NCI-H2107 treated with DMSO at 0.1 percent for 48 hours (cell line): Measurements from ENCODE around the gene EFR3B.
"Not testable (repeated sequence)": the region's sequence is repeated elsewhere in the genome, so short reads cannot be mapped to it uniquely, and the experiment has no call there.

Source experiments
- DNase-seq: peaks from one replicate; lab custom pipeline; 2025; ENCODE audit not compliant: unreplicated experiment; lab: John Stamatoyannopoulos, UW

EFR3B gene

DNA sequence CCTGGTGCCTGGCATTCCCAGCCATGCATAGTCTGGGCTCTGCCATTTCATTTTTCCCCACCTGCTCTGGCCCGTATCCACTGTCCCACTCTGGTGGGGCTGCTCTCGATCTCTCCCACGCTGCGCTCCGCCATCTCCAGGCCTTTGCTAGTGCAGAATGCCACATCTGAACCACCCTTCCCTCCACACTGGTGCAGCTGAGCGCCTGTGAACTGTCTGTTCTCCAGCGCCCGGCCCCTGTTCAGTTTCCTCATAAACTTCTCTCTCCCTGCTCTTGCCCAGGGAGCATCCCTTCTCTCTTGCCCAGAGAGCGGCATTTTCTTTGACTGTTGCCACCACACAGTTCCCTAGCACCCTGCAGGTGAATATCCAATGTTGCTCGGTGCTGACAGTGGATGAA lies 105.0 kb downstream of the EFR3B start:
- no peak for DNase-seq

- no peak for DNase-seq
Measured at GRCh38 chr2:25149646-25150045, 107.8 kb downstream of the EFR3B start.

GRCh38 chr2:25150993-25151392 lies 109.1 kb downstream of the EFR3B start:
- not testable (repeated sequence) for DNase-seq

GRCh38 chr2:25151718-25152117 lies 109.8 kb downstream of the EFR3B start:
- no peak for DNase-seq

DNA sequence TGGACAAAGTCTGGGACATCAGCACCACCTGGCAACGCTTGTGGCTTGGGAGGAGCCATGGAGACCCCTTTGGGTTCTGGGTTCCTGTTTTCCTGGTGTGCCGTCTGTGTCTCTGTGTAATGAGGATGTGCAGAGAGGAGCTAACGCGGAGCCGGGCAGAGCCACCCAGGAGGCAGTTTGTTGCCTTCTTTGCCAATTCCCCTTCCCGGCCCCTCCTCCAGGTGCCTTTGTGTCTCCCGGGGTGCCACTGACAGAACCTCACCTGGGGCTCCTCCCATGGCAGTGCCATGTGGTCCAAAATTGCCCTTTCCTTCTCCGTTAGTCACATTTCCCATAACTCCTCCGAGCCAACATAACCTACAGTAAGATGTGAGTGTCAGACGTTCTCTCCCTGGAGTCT lies 113.5 kb downstream of the EFR3B start:
- DNase-seq: no peak

- no peak for DNase-seq
Measured at GRCh38 chr2:25158096-25158852, 116.4 kb downstream of the EFR3B start.

DNA sequence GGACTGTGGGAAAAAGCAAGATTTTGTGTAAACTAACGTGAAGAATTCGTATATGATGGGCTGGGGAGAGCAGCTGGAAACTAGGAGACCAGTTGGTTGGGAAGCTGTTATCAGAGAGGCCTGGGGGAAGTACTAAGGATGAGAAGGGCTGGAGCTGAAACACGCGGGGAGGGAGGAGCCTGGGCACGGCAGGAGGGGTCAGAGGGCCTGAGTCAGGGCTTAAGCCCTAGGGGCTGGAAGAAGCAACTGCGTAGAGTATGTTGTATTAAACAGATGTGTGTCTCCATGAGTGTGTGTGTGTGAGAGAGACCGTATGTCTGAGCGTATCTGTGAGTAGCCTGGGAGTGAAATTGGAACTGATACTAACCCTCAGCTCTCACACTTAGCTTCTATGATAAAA lies 118.1 kb downstream of the EFR3B start:
- DNase-seq: no peak

DNA sequence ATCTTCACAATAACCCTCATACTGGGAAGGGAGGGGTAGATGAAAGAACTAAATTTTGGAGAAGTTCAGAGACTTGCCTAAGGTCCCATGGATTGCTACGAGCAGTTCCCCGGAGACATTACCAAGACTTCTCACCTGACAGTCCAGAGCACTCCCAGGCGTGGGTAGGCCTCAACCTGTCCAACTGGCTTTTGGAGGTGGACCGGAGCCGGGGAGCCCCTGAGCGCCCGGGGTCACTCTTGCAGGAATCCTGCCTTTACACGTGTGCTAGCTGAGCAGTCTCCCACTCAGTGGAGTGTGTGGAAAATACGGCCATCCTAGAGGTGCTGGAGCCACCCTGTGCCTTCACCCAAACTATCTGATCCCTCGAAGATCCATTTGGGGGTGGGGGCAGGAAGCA lies 118.5 kb downstream of the EFR3B start:
- no peak for DNase-seq

DNA sequence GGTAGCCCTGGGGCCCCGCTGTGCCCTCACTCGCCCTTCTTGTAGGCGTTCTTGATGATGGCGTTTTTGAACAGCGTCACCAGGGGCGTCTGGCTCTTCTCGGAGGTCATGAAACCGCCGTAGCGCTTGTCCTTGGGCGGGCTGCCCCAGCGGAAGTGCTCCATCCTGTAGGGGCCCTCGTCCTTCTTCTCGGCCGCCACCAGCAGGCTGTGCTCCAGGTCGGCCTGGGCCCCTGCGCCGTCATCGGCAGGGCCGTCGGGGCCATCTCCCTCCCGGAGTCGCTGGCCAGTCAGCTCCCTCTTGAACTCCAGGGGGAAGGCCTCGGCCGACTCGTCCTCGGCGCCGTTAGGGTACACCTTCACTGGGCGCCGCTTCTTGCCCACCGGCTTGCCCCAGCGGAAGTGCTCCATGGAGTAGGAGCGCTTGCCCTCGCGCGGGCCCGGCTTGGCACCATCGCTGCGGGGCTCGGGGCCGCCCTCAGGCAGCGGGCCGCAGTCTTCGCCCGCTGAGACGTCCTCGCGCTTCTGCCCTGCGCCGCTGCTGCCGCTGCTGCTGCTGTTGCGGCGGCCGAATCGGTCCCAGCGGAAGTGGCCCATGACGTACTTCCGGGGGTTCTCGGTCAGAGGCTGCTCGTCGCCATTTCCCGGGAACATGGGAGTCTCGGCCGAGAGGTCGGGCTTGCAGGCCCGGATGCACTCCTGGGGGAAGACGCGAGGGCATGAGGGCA lies 119.3 kb downstream of the EFR3B start:
- DNase-seq: no peak

- DNase-seq: not testable (repeated sequence)
Measured at GRCh38 chr2:25162061-25162460, 120.2 kb downstream of the EFR3B start.

DNA sequence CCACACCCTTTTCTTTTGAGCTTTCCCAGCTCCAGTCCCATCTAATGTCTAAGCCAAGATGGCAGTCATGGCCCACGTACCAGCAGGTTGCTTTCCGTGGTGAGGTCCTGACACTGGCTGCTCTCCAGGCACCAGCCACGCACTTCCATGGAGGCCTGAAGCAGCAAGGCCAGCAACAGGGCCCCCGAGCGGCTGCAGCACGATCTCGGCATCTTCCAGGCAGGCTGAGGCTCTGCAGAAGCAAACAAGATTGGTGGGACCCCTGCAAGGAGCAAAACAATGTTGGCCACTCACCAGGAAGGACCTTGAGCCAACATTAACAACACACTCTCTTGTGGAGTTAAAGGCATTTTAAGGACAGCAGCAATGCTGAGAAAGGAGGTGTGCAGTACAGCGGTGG lies 122.7 kb downstream of the EFR3B start:
- no peak for DNase-seq

GRCh38 chr2:25165992-25166875 lies 124.4 kb downstream of the EFR3B start:
- DNase-seq: no peak

- no peak for DNase-seq
Measured at GRCh38 chr2:25168256-25169072, 126.6 kb downstream of the EFR3B start, which contains the start of gene POMC. Gene POMC, minus strand, starts transcription at chr2:25168580. Its CDS starts 3,808 bp downstream, at chr2:25164772.

- DNase-seq: no peak
Measured at GRCh38 chr2:25169073-25169470, 127.2 kb downstream of the EFR3B start.

DNA sequence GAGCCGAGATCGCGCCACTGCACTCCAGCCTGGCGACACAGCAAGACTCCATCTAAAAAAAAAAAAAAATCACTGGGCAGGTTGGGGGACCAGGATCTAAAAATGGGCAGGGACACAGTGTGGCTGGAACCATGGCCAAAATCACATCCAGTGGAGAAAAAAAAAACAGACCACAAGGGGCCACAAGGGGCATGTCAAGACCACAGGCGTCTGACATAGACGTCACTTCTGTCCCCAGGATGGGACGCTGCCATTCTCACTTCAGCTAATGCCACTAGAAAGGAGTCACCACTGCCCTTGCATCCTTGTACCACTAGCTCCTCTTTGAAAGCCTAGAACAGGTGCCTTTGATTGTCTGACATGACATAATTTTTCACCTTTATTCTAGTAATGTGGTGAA lies 129.0 kb downstream of the EFR3B start:
- DNase-seq: no peak

GRCh38 chr2:25173719-25174118 lies 131.8 kb downstream of the EFR3B start:
- DNase-seq: no peak

DNA sequence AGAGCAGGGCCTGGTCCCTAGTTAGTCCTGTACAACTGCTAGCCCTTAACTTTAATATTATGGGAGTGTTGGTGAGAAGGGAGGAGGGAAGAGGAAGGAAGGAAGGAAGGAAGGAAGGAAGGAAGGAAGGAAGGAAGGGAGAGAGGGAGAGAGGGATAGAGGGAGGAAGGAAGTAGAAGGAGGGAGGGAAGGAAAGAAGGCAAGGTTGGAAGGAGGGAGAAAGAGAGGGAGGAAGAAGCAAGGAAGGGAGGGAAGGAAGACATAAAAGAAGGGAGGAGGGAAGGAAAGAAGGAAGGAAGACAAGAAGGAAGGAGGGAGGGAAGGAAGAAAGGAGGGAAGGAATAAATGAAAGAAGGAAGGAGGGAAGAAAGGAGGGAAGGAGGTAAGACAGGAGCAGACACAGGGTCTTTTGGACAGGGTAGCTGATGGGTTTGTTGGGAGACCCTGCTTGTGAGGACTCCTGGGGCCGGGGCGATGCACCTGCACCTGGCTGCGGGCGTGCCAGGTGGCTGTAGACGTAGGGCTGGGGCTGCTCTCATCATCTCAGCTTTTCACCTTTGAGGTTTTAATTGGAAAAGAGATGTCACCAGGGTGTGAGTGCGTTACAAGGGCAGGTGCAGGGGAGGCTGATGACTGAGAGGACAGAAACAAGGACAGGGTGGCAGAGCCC lies 132.5 kb downstream of the EFR3B start:
- no peak for DNase-seq

DNA sequence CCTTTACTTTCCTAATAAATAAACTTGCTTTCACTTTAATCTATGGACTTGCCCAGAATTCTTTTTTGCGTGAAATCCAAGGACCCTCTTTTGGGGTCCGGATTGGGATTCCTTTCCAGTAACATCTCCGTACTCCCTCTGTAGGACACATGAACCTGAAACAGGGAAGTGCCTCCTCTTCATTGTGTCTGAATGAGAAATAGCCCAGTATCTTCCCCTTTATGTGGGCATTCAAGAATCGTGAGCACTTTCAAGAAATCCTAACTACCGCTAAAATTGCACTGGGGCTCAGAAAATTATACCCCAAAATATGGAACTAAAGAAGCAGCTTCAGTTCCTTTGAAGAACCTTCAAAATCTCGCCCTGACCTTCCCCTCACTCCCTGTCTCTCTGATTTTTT lies 134.3 kb downstream of the EFR3B start:
- DNase-seq: no peak

- no peak for DNase-seq
Measured at GRCh38 chr2:25176541-25177181, 134.8 kb downstream of the EFR3B start.

GRCh38 chr2:25177211-25177611 lies 135.3 kb downstream of the EFR3B start:
- DNase-seq: no peak
